HEK293 (cell line): ENCODE data around the gene CACNA2D3.

Source experiments
- CTCF ChIA-PET: fragments of 350-600 bp; formaldehyde crosslinking; extraction: SDS; loops from one replicate; lab custom pipeline; 2021; ENCODE audit warnings: antibody characterized with exemption; lab: Yijun Ruan, JAX
- POLR2A ChIA-PET: fragments of 300-600 bp; formaldehyde crosslinking; extraction: SDS; loops from one replicate; lab custom pipeline; 2020; ENCODE audit warnings: antibody characterized with exemption, inconsistent platforms; lab: Yijun Ruan, JAX
- H3K27ac ChIP-seq: fragments of 200-500 bp; sonication (Bioruptor generic); 2 replicates; pipeline ENCODE4 v1.5.1; 2014; ENCODE audit warnings: low read depth, low read length, control low read depth, inconsistent platforms; ENCODE audit errors: extremely low read depth
- H3K36me3 ChIP-seq, 2 experiments: fragments of 200-500 bp in 1 of 2; sonication (Bioruptor generic) in 1 of 2; 1 replicate in 1 of 2; 2 replicates in 1 of 2; pipeline ENCODE4 v1.5.1; 2014 to 2017; ENCODE audit warnings: inconsistent platforms in 2 of 2, low read length in 2 of 2; ENCODE audit not compliant: control insufficient read depth in 2 of 2, insufficient read depth in 1 of 2
- H3K4me1 ChIP-seq: fragments of 200-500 bp; sonication (Bioruptor generic); 2 replicates; pipeline ENCODE4 v1.5.1; 2014; ENCODE audit warnings: mild to moderate bottlenecking, low read length, inconsistent platforms; ENCODE audit not compliant: control insufficient read depth, insufficient read depth
- H3K4me3 ChIP-seq: 2 replicates; pipeline ENCODE4 v1.5.1; 2011; ENCODE audit warnings: low read depth, mild to moderate bottlenecking, control low read depth, low read length, moderate library complexity
- H3K9me3 ChIP-seq: fragments of 200-500 bp; sonication (Bioruptor generic); 2 replicates; pipeline ENCODE4 v1.5.1; 2014; ENCODE audit warnings: low read depth, low read length, inconsistent platforms; ENCODE audit not compliant: control insufficient read depth, insufficient read depth
- BCL11B ChIP-seq: fragments of 450-650 bp; formaldehyde crosslinking; IDR thresholded peaks from 2 replicates; pipeline ENCODE4 v1.5.1; 2016; ENCODE audit warnings: low read depth, missing biosample characterization, missing genetic modification characterization
- KLF17 ChIP-seq: fragments of 450-650 bp; formaldehyde crosslinking; IDR thresholded peaks from 2 replicates; pipeline ENCODE4 v1.5.1; 2016; ENCODE audit warnings: missing biosample characterization, missing genetic modification characterization
- PRDM10 ChIP-seq: fragments of 450-650 bp; formaldehyde crosslinking; IDR thresholded peaks from 2 replicates; pipeline ENCODE4 v1.5.1; 2016; ENCODE audit warnings: missing biosample characterization, missing genetic modification characterization
- PRDM4 ChIP-seq: fragments of 450-650 bp; formaldehyde crosslinking; IDR thresholded peaks from 2 replicates; pipeline ENCODE4 v1.5.1; 2017; ENCODE audit warnings: missing biosample characterization, missing genetic modification characterization
- ZIC2 ChIP-seq: fragments of 450-650 bp; formaldehyde crosslinking; IDR thresholded peaks from 2 replicates; pipeline ENCODE4 v1.5.1; 2016; ENCODE audit warnings: missing biosample characterization, missing genetic modification characterization
- ZNF112 ChIP-seq: fragments of 450-650 bp; formaldehyde crosslinking; IDR thresholded peaks from 2 replicates; pipeline ENCODE4 v1.5.0; 2017; ENCODE audit warnings: missing biosample characterization, missing genetic modification characterization
- ZNF155 ChIP-seq: fragments of 450-650 bp; formaldehyde crosslinking; IDR thresholded peaks from 2 replicates; pipeline ENCODE4 v1.5.1; 2016; ENCODE audit warnings: missing biosample characterization, missing genetic modification characterization
- ZNF169 ChIP-seq: fragments of 450-650 bp; formaldehyde crosslinking; IDR thresholded peaks from 2 replicates; pipeline ENCODE4 v1.5.1; 2016; ENCODE audit warnings: missing biosample characterization, missing genetic modification characterization
- ZNF394 ChIP-seq: fragments of 450-650 bp; formaldehyde crosslinking; IDR thresholded peaks from 2 replicates; pipeline ENCODE4 v1.5.1; 2016; ENCODE audit warnings: missing biosample characterization, missing genetic modification characterization, mild to moderate bottlenecking, moderate library complexity, borderline replicate concordance
- ZNF416 ChIP-seq: fragments of 450-650 bp; formaldehyde crosslinking; IDR thresholded peaks from 2 replicates; pipeline ENCODE4 v1.5.1; 2016; ENCODE audit warnings: missing biosample characterization, missing genetic modification characterization
- ZNF513 ChIP-seq: fragments of 450-650 bp; IDR thresholded peaks from 2 replicates; pipeline ENCODE4 v1.5.1; 2018; ENCODE audit warnings: missing biosample characterization, missing genetic modification characterization
- ZNF548 ChIP-seq: fragments of 450-650 bp; formaldehyde crosslinking; IDR thresholded peaks from 2 replicates; pipeline ENCODE4 v1.5.1; 2016; ENCODE audit warnings: missing biosample characterization, missing genetic modification characterization

The CACNA2D3 gene

GRCh38 chr3:54577313-54577712 lies 455.0 kb downstream of the CACNA2D3 start (continued):
- no peak for TF ChIP-seq KLF17 (tag by site-specific recombination)
- TF ChIP-seq ZNF513 (tag by site-specific recombination): no peak
- TF ChIP-seq ZIC2 (tag by site-specific recombination): no peak
- no peak for TF ChIP-seq BCL11B
- no peak for TF ChIP-seq ZNF416 (tag by site-specific recombination)
- TF ChIP-seq, all 188 proteins: peak for 0

- TF ChIP-seq ZNF548 (tag by site-specific recombination): no peak
- TF ChIP-seq ZNF169: no peak
- no peak for TF ChIP-seq ZNF394 (tag by site-specific recombination)
- no peak for TF ChIP-seq ZNF155
- no peak for TF ChIP-seq PRDM4 (tag by site-specific recombination)
- no peak for TF ChIP-seq ZNF112 (tag by site-specific recombination)
- TF ChIP-seq PRDM10 (tag by site-specific recombination): no peak
- ChIA-PET POLR2A (no interaction called here), CTCF (no interaction called here)
- Histone ChIP-seq H3K4me3 (no peak overlapping the region), H3K9me3 (no peaks in the 10 kb centered on the region), H3K27ac (no peak overlapping the region), H3K4me1 (peaks cover 4% of the 10 kb centered on the region; the same call in 1 of the 2 replicates), H3K36me3 (no peaks in the 10 kb centered on the region)
Observed at GRCh38 chr3:54578417-54578816, 456.1 kb downstream of the CACNA2D3 start.

GRCh38 chr3:54580453-54580852 lies 458.1 kb downstream of the CACNA2D3 start:
- CTCF ChIA-PET: interaction anchor here (0.7 to 0.8 kb wide), 2 partner anchors 428 to 642 kb away, joined by 3 to 5 read pairs; no protein-coding TSS in a partner anchor
- no peak for TF ChIP-seq PRDM4 (tag by site-specific recombination)
- POLR2A ChIA-PET: no interaction called here

More at GRCh38 chr3:54580453-54580852, 458.1 kb downstream of the CACNA2D3 start:
- peaks cover 4% of the 10 kb centered on the region; the same call in 1 of the 2 replicates for H3K4me1 ChIP-seq
- H3K9me3 ChIP-seq: no peaks in the 10 kb centered on the region
- H3K36me3 ChIP-seq: no peaks in the 10 kb centered on the region
- H3K4me3 ChIP-seq: no peak overlapping the region
- no peak overlapping the region for H3K27ac ChIP-seq
